Activated CD4-positive, alpha-beta T cell treated with anti-CD3 and anti-CD28 coated beads for 4 hours (primary cell): ENCODE measurements around the gene VSTM4.

ENCODE experiments used
- DNase-seq, 2 donors: peaks; one replicate each; pipeline ENCODE4 v3.0.0-alpha.2; 2020

Gene VSTM4

GRCh38 chr10:49090696-49091380 is 24.5 kb downstream of the VSTM4 start:
- no peak for DNase-seq

GRCh38 chr10:49090189-49090575 is 25.1 kb downstream of the VSTM4 start:
- no peak for DNase-seq

- DNase-seq = no peak
Observed at GRCh38 chr10:49089557-49090188, 25.6 kb downstream of the VSTM4 start.

- no peak for DNase-seq
Observed at GRCh38 chr10:49089152-49089551, 26.2 kb downstream of the VSTM4 start.

GRCh38 chr10:49086889-49087288 is 28.4 kb downstream of the VSTM4 start:
- DNase-seq = no peak

GRCh38 chr10:49083261-49083660 is 32.1 kb downstream of the VSTM4 start:
- no peak for DNase-seq

DNA sequence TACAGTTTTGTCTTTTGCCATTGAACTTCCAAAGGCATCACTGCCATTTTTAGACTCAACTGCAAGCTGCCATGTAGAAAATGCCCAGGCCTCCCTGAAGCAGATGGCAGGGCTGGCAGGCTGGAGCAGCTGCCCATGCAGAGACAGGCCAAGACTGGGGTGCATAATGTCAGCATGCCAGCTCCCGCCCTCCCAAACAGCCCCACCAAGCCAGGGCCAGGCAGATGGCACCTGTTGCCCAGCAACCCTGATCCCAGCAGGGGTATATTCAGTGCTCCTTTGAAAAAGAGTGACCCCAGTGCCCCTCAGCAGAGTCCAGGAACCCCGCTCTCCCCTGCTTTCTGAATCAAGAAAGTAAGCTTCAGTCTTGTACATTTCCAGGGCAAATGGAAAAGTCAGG is 32.6 kb downstream of the VSTM4 start:
- DNase-seq = no peak

- no peak for DNase-seq
Observed at GRCh38 chr10:49081547-49082275, 33.6 kb downstream of the VSTM4 start.

GRCh38 chr10:49080965-49081364 is 34.4 kb downstream of the VSTM4 start:
- DNase-seq = no peak

- DNase-seq = no peak
Observed at GRCh38 chr10:49080071-49080470, 35.3 kb downstream of the VSTM4 start.

DNA sequence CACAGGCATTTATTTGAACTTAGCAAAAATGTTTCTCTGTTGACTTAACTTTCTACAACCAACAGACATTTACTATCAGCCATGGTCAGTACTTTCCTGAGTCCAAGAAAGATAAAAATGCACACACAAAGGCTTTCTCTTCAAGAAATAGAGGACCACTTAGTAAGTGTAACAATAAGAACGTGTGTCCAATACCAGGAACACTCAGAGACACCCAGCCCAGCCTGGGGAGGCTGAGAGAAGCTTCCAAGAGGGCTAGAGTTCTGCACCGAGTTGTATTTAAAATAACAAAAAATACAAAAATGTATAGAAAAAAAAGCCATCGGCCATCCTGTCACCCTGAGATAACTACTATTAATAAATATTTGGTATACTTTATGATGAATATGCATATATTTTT is 35.8 kb downstream of the VSTM4 start:
- no peak for DNase-seq

- no peak for DNase-seq
Observed at GRCh38 chr10:49079072-49079471, 36.2 kb downstream of the VSTM4 start.

DNA sequence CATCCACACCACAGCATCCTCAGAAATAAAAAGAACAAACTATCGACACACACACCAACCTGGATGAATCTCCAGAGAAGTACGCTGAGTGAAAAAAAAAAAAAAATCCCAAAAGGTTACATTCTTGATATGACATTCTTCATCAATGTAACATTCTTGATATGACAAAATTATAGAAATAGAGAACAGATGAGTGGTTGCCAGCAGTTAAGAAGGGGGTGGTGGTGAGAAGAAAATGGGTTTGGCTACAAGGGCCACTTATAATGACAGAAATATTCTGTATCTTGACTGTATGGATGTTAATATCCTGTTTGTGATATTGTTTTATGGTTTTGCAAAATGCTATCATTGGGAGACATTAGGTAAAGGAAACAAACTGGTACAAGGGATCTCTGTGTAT is 36.9 kb downstream of the VSTM4 start:
- no peak for DNase-seq

DNA sequence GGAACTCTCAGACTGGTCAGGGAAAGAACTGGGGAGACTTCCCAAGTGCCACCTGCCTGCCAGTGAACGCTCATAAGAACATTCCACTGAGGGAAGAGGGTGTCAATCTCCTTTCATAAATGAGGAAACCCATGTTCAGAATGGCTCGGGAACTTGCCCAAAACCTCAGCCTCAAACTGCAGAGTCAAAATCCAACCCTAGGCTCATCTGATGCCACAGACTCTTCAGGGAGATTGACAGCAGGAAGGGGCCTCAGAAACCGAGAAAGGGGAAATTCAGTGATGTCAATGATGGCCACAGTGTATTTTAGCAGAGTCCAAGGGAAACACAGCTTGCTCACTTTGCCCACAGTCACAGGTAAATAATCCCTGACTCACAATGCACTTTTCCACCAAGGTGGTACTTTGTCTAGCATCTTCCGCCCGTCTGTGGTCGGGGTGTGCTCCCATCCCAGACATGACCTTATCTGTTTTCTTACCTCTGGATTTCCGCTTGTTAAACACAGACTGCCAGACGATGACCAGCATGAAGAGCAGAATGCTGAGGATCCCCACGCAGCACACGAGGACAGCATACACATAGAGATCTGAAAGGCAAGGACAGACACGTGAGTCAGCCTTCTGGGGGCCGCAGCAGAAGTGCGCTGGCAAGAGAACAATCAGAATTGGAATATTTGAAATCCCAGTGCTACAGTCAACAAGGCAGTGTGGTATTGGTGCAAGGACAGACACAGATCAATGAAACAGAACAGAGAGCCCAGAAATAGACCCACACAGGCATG is 38.4 kb downstream of the VSTM4 start:
- no peak for DNase-seq

DNA sequence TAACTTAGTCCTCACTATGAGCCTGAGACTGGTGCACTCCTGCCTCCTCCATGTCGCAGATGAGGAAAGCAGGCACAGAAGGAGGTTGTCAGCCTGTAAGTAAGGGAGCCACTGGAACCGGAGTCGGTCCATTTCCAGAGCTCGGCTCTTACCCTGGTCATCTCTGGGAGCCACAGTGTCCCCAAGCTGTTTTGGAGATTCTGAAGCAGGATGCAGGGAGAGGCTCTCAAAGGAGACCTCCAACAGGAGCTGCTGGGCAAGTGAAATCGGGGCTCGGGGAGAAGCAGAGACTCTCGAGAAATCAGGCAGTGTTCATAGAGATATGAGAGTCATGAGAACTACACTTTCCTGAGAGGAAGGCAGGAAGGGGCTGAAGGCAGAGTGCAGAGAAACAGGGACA is 39.0 kb downstream of the VSTM4 start:
- DNase-seq = no peak

- no peak for DNase-seq
Observed at GRCh38 chr10:49075743-49076142, 39.6 kb downstream of the VSTM4 start.

GRCh38 chr10:49074836-49075682 is 40.3 kb downstream of the VSTM4 start:
- no peak for DNase-seq

- DNase-seq = no peak
Observed at GRCh38 chr10:49072166-49072885, 43.0 kb downstream of the VSTM4 start.

DNA sequence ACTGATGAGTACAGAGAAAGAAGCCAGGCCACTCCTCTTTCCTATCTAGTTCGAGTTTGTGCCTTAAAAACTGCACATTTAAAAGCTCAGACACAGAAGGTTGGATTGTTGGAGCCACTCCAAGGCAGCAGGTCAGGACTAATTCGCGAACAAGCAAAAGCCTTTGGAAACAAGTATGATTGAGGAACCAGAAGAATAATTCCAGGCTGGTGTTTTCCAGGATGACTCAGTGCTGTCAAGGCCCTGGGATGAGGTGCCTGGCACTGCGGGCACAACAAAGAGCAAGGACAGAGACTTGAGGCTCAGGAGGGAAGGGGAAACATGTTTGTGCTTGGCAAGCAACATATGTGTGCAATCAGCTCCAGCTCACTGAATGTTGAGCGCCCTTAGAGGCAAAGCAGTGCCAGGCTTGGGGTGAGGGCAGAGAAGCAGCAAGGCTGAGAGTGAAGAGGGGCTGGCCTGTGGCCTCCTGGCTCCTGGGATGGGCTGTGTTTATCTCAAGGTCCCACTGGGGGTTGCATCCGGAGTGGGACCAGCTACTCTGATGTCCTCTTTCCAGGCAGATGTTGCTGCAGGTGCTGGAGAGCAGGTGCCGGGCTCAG is 44.1 kb downstream of the VSTM4 start:
- DNase-seq = no peak

DNA sequence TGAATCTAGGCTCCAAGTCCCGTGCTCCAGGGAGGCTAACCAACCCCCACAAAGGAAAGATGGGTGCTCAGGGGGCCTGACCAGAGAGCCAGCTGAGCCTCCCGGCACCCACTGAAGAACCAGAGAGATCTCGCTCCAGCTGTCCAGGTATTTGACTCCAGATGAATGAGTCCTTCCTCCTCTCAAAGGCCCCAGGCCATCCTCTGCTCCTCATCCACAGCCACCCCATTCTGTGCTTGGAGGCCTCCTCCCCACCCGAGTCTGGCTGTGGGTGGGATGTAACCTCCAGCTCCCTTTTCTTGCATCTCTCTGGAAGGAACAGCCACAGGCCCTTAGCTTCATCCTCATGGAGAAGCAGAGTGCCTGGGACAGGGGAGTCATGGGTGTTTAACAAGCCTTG is 44.6 kb downstream of the VSTM4 start:
- no peak for DNase-seq

DNA sequence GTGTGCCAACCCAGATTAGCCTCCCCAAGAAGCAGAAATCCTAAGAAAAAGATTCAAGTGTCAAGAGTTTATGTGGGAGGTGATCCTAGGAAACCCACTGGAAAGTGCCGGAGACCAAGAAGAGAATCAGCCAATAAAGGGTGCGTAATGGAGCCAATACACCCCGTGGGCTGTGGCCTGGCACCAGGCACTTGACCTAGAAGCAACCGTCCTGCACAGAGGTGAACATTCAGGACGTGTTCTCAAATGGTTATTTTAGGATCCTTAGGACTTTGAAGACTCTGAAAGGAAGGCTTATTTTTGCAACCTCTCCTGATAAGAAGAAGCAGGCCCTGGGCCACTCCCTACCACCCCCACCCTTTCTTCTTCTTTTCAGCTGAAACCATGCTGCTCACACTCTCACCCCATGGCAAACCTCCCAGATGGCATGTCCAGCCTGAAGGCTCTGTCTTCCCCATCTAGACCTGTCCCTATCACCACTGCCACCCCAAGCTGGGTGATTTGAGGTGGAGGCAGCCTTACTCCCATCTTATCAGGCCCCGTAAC is 46.6 kb downstream of the VSTM4 start:
- no peak for DNase-seq
